HG03108 (cell line): Measurements from ENCODE around the gene LINC01488.

Source experiments
- ATAC-seq: cut with Tn5 transposase; IDR thresholded peaks from one replicate; pipeline ENCODE4 v1.9.1; 2021; ENCODE audit warnings: moderate library complexity; ENCODE audit not compliant: unreplicated experiment

Gene LINC01488

DNA sequence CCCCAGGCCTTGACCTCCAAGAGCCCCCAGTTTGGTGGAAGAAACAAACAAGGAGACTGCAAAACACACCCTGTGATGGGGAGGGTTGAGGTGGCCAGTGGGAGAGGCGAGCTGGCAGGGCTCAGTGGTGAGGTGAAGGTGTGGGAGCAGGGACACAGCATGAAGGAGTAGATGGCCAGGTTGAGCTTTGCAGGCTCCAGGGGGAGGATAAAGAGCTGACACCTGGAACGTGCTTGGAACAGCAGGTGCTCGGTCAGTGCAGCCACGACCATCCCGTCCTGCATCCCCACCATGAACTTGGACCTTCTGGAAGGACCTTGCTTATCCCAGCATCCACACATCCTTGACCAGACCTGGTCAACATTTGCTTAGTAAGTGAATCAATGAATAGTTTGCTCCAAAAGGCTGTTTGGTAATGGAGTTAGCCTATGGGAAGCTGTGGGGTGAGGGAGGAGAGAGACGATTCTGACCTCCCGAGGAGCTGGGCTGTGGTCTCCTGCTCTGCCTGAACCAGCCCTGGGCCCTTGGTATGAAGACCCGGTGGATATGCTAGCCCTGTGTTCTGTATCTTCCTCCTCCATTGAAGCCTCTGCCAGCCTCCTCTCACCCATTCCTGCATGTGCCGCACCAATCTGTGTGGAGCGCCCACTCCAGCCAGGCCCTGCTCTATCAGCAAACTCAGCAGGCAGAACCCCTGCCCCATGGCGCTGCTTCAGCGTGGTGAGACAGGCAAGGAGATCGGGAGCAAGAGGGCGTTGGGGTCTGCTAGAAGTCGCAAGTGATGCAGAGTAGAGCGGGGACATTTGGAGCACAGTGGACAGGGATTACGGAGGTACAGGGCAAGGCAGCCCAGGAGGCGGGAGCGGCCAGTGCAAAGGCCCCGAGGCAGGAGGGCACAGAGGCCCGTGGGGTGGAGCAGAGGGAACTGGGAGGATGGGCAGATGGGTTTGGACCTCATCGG is 9.9 kb downstream of the LINC01488 start:
- ATAC-seq: no peak

DNA sequence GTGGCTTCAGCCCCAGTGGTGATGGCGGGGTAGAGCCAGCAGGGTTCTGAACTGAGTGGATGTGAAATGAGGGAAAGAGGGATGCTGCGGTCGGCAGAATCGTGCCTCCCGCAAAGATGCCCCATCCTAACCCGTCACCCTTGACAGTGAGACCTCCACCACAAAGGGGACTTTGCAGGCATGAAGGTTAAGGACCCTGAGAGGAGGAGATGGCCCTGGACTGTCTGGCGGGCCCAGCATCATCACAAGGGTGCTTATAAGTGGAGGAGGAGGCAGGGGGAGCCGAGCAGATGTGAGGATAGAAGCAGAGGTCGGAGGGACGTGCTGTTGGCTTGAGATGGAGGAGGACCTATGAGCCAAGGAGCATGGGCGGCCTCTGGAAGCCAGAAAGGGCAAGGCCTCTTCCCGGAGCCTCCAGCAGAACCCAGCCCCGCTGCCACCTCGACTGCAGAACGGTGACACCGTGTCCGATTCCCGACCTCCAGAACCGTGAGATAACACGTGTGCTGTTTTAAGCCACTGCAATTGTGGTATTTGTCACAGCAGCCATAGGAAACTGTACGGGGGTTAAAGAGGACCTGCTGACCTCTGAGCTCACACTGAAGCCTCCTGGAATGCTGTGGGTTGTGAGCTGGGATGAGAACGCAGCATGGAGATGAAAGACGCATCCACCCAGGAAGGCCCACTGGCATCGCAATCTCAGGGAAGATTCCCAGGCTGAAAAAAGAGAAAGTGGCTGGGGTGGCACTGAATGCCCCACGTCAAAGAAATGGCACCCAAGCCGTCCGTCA is 10.9 kb downstream of the LINC01488 start:
- no peak for ATAC-seq

DNA sequence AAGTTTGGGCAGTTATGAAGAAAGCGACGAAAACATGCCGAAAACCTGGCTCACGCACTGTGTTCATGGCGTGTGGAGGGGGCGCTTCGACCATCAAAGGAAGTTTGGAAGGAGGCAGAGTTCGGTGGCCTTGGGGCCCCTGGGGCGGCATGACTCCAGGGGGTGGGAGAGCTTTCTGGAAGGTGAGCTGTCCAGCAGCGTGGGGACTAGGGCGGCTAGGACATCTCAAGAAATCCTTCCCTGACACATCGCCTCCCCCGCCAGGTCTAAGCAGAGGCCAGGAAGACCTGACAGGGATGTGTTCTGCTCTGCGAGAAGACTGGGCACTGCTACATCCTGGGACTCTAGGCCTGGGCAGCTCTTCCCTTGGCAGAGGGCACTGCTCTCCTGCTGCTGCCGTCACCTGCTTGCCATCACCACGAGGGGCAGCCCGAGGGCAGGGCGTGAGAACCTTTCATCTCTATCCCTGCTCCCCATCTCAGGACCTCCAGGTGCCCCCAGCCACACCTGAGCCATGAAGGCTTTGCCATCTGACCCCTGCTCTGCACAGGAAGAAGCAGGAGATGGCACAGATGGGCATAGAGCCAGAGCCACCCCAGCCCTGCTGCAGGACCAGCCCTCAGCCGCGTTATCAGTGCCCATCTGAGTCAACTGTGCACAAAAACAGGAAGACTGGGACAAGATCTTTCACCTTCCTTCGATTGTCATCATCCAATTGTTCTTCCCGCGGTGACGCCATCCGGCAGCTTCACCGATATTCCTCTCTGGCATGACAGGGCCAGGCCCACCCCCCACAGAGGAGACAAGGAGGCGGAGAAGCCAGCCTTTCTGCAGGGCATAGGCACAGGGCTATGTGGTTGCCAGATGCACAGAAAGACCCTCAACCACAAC is 12.7 kb downstream of the LINC01488 start:
- no peak for ATAC-seq

DNA sequence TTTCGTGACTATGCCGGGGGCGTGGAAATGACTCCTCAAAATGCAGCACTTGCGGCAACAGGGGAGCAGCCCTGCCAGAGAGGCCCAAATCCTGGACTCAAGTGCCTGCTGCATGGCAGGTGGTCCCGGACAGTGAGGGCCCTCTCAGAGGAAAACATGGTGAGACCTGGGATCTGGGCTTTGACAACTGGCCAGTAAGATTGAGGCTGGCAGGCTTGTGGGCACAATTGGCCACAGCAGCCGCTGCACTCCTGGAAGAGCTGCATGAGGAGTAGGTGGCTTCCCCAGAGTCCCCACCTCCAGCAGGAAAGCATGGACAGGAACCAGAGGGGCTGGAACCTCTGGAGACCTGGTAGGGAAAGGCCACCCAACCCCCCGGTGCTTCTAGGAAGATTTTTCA is 13.4 kb downstream of the LINC01488 start:
- ATAC-seq: no peak

DNA sequence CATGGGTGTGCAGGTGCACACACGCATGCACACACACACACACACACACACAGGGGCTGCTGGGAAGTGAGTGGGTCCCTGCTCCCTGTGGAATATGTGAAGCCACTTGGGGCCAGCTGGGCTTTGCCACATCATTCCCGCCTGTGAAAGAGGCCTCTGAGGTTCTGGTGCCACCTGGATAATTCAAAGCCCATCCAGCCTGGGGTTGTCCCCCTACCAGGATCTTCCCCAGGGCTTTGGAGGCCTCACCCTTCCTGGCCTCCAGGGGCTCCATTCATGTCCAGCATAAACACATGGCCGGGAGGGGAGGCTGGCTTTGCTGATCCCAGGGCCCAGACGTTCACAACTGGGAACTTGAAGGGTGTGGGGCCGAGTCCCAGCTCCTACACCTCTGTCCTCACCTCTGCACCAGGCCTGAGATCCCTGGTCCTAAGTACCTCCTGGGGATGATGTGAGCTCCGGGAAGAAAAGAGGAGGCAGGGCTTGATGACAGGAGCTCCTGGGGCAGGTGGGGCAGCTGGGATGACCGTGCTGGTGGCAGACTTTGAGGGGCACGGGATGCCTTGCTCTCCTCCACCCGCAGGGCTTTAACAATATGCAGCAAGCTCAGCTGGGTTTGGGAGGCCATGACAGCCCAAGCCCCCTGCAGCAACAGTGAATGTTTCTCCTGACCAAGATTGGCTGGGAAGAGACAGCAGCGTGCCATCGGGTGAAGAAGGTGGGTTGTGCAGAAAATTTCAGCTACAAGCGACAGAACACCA is 14.2 kb downstream of the LINC01488 start:
- ATAC-seq: no peak

DNA sequence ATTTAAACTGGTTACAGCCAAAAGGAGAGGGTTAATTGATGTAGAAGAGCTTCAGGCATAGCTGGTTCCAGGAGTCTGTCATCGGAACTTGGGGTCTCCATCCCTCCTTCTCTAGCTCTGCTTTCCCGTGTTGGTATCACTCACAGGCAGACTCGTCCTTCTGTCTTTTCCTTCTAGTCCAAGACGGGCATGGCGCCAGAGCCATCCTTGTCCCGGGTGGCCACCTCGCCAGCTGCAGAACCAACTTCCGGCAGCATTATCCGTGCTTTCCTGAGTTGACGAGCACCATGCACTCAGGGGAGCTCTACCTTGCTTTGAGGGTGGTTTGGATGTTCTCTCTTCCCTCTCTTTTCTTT is 14.7 kb downstream of the LINC01488 start:
- ATAC-seq: no peak

DNA sequence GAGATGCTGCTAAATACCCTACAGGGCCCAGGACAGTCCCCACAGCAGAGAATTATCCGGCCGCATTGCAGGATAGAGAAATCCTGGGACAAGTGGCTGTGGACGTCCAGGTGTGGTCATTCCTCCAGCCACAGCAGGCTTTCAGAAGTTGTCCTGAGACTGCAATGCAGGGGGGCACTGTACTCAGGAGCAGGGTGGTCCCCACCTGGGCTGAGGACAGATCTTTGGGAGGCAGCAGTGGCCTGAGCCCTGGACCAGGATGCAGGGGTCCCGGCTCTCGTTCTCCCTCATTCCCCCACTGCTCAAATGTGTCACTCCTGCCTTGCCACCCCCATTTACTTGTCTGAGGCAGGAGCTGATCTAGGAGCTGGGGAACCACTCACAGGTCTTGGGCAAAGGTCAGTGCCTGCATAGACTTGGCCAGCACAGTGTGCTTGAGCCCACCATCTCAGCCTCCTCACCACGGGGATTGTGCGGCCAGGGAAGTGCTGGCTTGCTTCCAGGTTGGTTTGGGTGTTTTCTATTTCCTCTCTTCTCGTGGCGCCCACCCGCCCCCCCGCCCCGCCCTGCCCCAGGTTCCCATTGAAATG is 15.3 kb downstream of the LINC01488 start:
- ATAC-seq: no peak

GRCh38 chr11:69497221-69497787 is 15.8 kb downstream of the LINC01488 start:
- ATAC-seq: no peak

DNA sequence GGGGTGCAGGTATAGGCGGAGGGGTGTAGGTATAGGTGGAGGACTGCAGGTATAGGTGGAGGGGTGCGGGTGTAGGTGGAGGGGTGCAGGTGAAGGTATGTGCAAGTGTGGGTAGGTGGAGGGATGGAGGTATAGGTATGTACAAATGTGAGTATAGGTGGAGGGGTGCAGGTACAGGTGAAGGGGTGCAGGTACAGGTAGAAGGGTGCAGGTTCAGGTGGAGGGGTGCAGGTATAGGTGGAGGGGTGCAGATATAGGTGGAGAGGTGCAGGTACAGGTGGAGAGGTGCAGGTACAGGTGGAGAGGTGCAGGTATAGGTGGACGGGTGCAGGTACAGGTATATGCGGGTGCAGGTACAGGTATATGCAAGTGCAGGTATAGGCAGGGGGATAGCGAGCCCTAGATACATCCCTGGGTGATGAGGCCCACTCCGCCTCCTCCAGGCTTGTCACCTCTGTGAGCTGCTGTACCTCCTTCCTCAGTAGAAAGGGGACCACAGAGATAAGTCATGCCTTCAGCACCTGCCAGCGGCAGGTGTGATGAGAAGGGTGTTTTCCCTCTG is 17.2 kb downstream of the LINC01488 start:
- ATAC-seq: no peak

DNA sequence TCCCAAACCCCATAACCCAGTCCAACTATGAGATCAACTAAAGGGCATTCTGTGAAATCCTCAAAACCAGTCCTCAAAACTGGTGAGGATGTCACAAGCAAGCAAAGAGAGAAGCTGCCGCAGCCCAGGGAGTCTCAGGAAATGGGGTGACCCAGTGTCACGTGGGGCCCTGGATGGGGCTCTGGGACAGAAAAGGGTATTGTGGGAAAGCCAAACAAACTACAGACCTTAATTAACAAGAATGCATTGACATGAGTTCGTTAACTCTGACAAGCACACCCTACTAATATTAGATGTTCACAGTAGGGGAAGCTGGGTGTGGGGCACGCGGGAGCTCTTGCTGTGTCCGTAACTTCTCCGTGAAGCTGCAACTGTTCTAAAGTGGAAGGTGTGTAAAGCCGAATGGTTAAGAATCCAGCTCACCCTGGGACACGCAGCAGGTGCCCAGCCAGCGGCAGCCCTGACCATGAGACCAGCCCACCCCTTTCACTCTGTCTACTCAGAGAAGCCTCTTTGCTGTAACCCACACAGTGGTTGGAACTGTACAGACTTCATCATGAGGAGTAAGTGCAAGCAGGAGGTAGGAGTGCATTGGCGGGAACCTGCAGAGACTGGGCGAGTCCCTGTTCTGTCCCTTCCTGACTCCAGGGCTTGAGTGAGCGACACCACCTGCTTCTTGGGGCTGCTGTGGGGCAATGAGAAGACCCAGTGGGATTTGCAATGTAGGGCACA is 17.9 kb downstream of the LINC01488 start:
- no peak for ATAC-seq

- ATAC-seq: no peak
Measured at GRCh38 chr11:69499918-69500284, 18.4 kb downstream of the LINC01488 start.

GRCh38 chr11:69500285-69501120 is 19.0 kb downstream of the LINC01488 start:
- no peak for ATAC-seq

DNA sequence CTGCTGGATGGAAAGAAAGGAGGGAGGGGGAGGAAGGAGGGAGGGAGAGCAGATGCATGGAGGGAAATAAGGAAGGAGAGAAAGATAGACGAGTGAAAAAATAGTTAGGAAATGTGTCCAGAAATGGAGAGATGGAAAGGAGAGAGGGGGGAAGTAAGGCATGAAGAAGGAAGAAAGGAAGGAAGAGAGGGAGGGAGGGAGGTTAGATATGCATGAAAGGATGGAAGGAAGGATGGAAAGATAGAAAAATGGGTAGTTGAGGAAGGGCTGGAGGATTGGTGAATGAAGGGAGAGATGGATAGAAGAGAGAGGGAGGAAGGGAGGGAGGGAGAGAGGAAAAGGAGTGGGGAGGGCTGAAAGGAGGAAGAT is 19.6 kb downstream of the LINC01488 start:
- no peak for ATAC-seq

DNA sequence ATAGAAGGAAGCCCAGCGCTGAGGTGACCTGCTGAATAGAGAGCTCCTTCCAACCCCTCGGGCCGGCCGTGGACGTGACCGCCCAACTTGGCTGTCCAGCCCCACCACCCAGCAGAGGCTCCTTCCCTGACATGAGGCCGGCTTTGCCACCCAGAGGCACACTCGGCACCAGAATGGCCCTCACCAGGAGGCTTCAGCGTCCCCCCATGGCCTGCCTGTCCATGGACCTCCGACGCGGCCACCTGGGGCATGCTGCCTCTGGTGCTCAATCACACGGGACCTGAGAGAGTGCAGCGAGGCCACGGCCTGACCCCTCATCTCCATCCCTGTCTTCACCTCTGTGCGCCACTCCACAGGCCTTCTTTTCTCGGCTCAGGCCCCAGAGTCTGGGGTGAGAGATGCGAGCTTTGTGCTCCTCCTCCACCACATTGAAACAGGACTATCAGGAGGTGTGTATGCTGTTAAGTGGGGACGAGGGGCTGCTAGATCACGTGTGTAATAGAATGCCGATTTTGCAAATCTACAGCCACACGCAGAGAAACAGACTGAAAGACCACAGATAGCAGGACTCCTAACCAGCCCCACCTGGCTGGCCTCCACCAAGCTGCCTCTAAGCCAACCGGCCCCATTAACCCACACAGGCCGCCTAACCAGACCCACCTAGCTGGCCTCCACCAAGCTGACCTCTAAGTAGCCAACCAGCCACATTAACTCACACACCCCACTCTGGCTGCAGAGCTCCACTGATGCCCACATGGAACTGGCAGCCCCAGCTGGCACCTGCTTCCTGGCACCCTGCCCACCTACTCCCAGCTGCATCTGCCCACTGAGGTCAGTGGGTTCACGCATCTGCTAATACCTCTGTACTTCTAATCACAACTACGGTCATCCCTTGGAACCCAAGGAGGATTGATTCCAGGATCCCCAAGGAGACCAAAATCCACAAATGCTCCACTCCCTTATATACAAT is 20.7 kb downstream of the LINC01488 start:
- no peak for ATAC-seq

DNA sequence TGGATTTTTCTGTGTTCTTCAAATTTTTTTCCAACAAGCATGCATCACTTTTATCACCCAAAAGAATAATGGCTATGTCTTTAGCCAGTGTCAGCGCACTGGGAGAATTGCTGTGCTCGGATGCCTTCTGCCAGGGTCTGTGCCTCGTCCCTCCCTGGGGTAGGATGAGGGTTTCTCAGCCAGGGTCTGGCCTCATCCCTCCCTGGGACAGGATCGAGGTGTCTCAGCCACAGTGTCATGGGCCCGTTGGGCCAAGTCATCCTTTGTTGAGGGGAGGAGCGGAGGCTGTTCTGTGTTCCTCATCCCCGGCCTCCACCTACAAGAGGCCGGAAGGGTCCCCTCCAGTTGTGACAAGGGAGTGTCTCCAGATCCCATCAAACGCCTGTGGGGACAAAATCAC is 22.7 kb downstream of the LINC01488 start:
- ATAC-seq: no peak

GRCh38 chr11:69504576-69505335 is 23.3 kb downstream of the LINC01488 start:
- no peak for ATAC-seq
